ENCODE results near the gene ZNHIT6.

GRCh38 chr1:85616364-85616705 lies 91.9 kb downstream of the ZNHIT6 start:
- TF ChIP-seq CTCF (IDR thresholded peaks at IDR 0.05; ENCODE audit: insufficient read depth, low read length, poor library complexity, severe bottlenecking): no peak
- TF ChIP-seq EZH2phosphoT487 (conservative IDR thresholded peaks at IDR 0.05; ENCODE audit: low read length): no peak
